Heart left ventricle (tissue), 16 donors: ENCODE measurements around the gene CMAS. TPM values are rescaled to one million over a fixed set of nuclear protein-coding genes. Genes with fewer than 3 reads are reported as not detected.

Experiments used
- ATAC-seq, 4 donors: fragments of 200-7000 bp; cut with Tn5 transposase; one replicate each; pipeline ENCODE4 v1.9.1; 2020 to 2022; ENCODE audit warnings: moderate library complexity in 4 of 4, mild to moderate bottlenecking in 3 of 4, moderate number of reproducible peaks in 1 of 4
- DNase-seq, 5 donors: peaks; one replicate each; pipeline ENCODE4 v3.0.0-alpha.2; 2020
- H3K27ac ChIP-seq, 12 donors: fragments of 200-600 bp; sonication (generic) in 4 of 12; one replicate each; pipeline versions ENCODE4 v1.5.0 to v1.8.0; 2016 to 2022; ENCODE audit warnings: mild to moderate bottlenecking in 2 of 12
- H3K27me3 ChIP-seq, 9 donors: fragments of 200-600 bp; sonication (generic) in 2 of 9; one replicate each; pipeline versions ENCODE4 v1.5.1 to v1.8.0; 2016 to 2022; ENCODE audit warnings: mild to moderate bottlenecking in 3 of 9
- H3K36me3 ChIP-seq, 9 donors: fragments of 200-600 bp; sonication (generic) in 2 of 9; one replicate each; pipeline versions ENCODE4 v1.5.0 to v1.8.0; 2018 to 2022; ENCODE audit warnings: mild to moderate bottlenecking in 2 of 9
- H3K4me1 ChIP-seq, 12 donors: fragments of 200-600 bp; sonication (generic) in 4 of 12; one replicate each; pipeline versions ENCODE4 v1.5.0 to v1.8.0; 2016 to 2022; ENCODE audit warnings: mild to moderate bottlenecking in 3 of 12
- H3K4me3 ChIP-seq, 12 donors: fragments of 200-600 bp; sonication (generic) in 4 of 12; one replicate each; pipeline versions ENCODE4 v1.5.0 to v1.8.0; 2017 to 2022; ENCODE audit warnings: mild to moderate bottlenecking in 9 of 12, moderate library complexity in 4 of 12
- H3K9me3 ChIP-seq, 12 donors: fragments of 200-600 bp; sonication (generic) in 4 of 12; one replicate each; pipeline versions ENCODE4 v1.5.0 to v1.8.0; 2016 to 2022; ENCODE audit warnings: mild to moderate bottlenecking in 1 of 12
- CTCF ChIP-seq, 12 donors: fragments of 200-600 bp; sonication (generic) in 4 of 12; IDR thresholded peaks; one replicate each; pipeline versions ENCODE4 v1.5.0 to v1.8.0; 2018 to 2022; ENCODE audit warnings: antibody characterized with exemption in 12 of 12, mild to moderate bottlenecking in 5 of 12
- POLR2A ChIP-seq, 2 donors: fragments of 450-650 bp; IDR thresholded peaks; one replicate each; pipeline ENCODE4 v1.6.1; 2017; ENCODE audit warnings: antibody characterized with exemption in 2 of 2, mild to moderate bottlenecking in 2 of 2, moderate library complexity in 2 of 2
- WGBS, 4 donors: extraction: QIAGEN DNeasy Blood & Tissue Kit in 2 of 4; methylation state at CpG; one replicate each; pipeline versions ENCODE4 v1.1.5 to v1.1.7; 2013 to 2018; 5-methylcytosine and 5-hydroxymethylcytosine counted together
- intact Hi-C, 10 donors: fragments of 100-400 bp; cut with DNase I; formaldehyde crosslinking; loops; one replicate each; pipeline versions ENCODE4 v1.11.1 to v1.14.2; 2022
- polyA plus RNA-seq, 2 donors: library from polyadenylated mRNA; stranded (reverse); fragments of 200-250 nt; gene quantifications; one replicate each; pipeline ENCODE4 v1.2.3, GENCODE V29; 2013
- total RNA-seq, 9 donors: library from RNA; depleted of rRNA in 2 of 9; stranded (reverse); fragments of >200 nt in 2 of 9; fragmentation: NEBNext Ultra II Directional in 3 of 9; extraction: Animal tissue kit (Norgen Biotek cat#: 25700) in 3 of 9; gene quantifications; one replicate each; pipeline versions ENCODE4 v1.1.0 to v1.2.4, GENCODE V29; 2016 to 2023
- donor health status: ischemic (EF 13 %, LVEDD 7.1; RV severe dilation, severe dysfunction).
- donor health status: healthy with polysubstance abuse.
- donor health status: DM: no; HTN: yes; CAD: no.
- donor health status: DM: no; HTN: no; CAD: no.
- donor health status: ischemic (EF 25% LVEDD 6.9; RV normal size, moderate dysfunction).
- donor health status: ischemic (EF 25% LVEDD 5.7; RV mildly dilated, moderate dysfunction).
- donor health status: healthy.
- donor health status: DM: yes; HTN: yes; CAD: no.
- donor health status: ischemic (EF 35%, LVEDD 5.7; RV mildly dilated, moderate dysfunction).
- donor health status: nonischemic (EF 11% LVEDD 7.7; RV severe dilation, severe dysfunction).
- donor health status: DM: yes; HTN: yes; CAD: no.
- donor health status: PGD.
- donor health status: ischemic (EF 29% LVEDD 5.4; RV normal size, mild dysfunction).
- donor health status: nonischemic (EF 23%, LVEDD 6.1; RV moderate dilation, normal function).

CMAS gene
- total and polyA plus RNA-seq, 11 donors = 21.5 to 55.8 (median 34.6) TPM

DNA sequence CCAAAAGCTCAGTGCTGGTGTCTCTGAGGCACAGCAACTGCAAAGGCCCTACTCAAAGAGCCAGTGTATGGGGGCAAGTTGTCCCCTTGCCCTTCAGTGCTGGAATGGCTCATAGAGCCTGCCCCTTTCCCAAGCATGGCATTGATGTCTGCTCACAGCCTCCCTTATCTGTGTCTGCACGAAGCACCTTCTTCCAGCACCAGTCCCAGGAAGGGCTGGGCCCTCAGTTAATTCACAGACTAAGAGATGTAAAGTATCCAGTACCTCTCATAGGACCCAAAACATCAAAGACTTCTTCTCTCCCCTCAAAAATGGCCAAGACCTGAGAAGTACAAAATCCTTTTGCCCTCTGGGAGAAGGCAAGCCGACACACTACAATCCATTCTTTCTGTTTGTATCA, 1.6 kb upstream of the CMAS start:
- Histone ChIP-seq H3K9me3 (no peaks in the 10 kb centered on the region), H3K4me3 (no peak overlapping the region), H3K36me3 (peaks cover 0 to 8% (median 0%) of the 10 kb centered on the region in 9 donors), H3K27ac (no peak overlapping the region), H3K4me1 (peaks cover 0 to 21% (median 10%) of the 10 kb centered on the region in 12 donors), H3K27me3 (no peaks in the 10 kb centered on the region)
- WGBS, 4 donors = 45 to 49% (median 46%) methylated on average over 2 of the region's 2 CpGs
- ATAC-seq = no peak
- no peak for TF ChIP-seq CTCF (IDR thresholded peaks at IDR 0.05)
- TF ChIP-seq POLR2A (IDR thresholded peaks at IDR 0.05) = no peak
- intact Hi-C loops = no loop called here
- no peak for DNase-seq

DNA sequence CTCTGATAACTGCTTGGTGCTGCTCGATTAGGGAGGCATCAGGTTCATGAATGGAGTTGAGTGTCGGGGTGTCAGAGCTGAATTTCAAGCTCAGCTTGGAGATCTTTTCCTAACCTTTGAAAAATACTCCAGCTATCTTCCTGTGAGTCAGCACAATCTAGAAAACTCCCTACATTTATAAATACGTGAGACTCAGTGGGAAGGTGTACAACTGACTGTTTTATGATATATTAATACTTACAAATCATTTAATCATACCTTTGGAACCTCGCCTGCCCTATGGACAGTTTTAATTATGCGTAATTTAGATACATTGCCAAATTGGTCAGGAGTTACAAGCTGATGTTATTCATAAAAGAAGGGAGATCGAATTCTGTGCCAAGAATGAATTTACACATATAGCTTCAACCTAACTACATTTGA, 961 bp downstream of the CMAS start:
- DNase-seq = no peak

DNA sequence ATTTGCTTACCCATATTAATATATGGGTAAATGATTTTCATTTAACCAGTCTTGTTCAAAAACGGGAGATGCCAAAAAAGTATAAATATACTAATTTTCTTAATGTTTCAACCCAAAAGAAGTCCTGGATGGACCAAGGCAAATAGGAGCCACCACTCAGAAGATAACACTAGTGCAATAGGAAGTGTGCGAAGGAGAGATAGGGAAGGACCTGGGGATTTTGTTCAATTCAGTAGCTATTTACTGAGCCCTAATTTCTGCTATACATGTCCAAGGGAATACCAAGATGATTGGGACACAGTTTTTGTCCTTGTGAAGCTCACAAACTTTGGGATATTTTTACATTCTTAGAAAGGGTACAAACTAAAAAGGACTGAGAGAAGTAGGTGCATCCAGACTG, 1.5 kb downstream of the CMAS start:
- Histone ChIP-seq H3K36me3 (peaks cover 0 to 10% (median 0%) of the 10 kb centered on the region in 9 donors), H3K9me3 (no peaks in the 10 kb centered on the region), H3K4me1 (peaks cover 0 to 21% (median 11%) of the 10 kb centered on the region in 12 donors), H3K27me3 (no peaks in the 10 kb centered on the region), H3K4me3 (peak overlapping the region in 5 of 12 donors; percentile 92 to 100 (median 95)), H3K27ac (no peak overlapping the region)
- intact Hi-C loops = no loop called here
- no peak for ATAC-seq
- DNase-seq = no peak
- TF ChIP-seq POLR2A (IDR thresholded peaks at IDR 0.05) = no peak
- no peak for TF ChIP-seq CTCF (IDR thresholded peaks at IDR 0.05)
- WGBS, 4 donors = 73 to 86% (median 81%) methylated on average over 2 of the region's 2 CpGs

More for the DNA sequence above, 961 bp downstream of the CMAS start:
- WGBS, 4 donors = 23 to 31% (median 28%) methylated on average over 6 of the region's 6 CpGs
- no peaks in the 10 kb centered on the region for H3K9me3 ChIP-seq
- peaks cover 0 to 21% (median 11%) of the 10 kb centered on the region in 12 donors for H3K4me1 ChIP-seq
- intact Hi-C loops = no loop called here
- no peaks in the 10 kb centered on the region for H3K27me3 ChIP-seq
- peak overlapping the region; percentile 77 to 100 (median 94) for H3K4me3 ChIP-seq
- TF ChIP-seq CTCF (IDR thresholded peaks at IDR 0.05) = no peak
- TF ChIP-seq POLR2A (IDR thresholded peaks at IDR 0.05) = no peak
- peaks cover 0 to 10% (median 0%) of the 10 kb centered on the region in 9 donors for H3K36me3 ChIP-seq
- no peak for ATAC-seq
- H3K27ac ChIP-seq = peak overlapping the region in 11 of 12 donors; percentile 54 to 99 (median 92)

GRCh38 chr12:22048351-22049041, 2.5 kb downstream of the CMAS start:
- TF ChIP-seq CTCF (IDR thresholded peaks at IDR 0.05) (no peak), POLR2A (IDR thresholded peaks at IDR 0.05) (no peak)
- DNase-seq = no peak

More at GRCh38 chr12:22048351-22049041, 2.5 kb downstream of the CMAS start:
- no peak for ATAC-seq
- Histone ChIP-seq H3K4me1 (peaks cover 0 to 21% (median 11%) of the 10 kb centered on the region in 12 donors), H3K27ac (no peak overlapping the region), H3K9me3 (no peaks in the 10 kb centered on the region), H3K36me3 (peaks cover 0 to 10% (median 0%) of the 10 kb centered on the region in 9 donors), H3K27me3 (no peaks in the 10 kb centered on the region), H3K4me3 (peak overlapping the region in 1 of 12 donors; percentile 92)
- 56 to 67% (median 59%) methylated on average over 4 of the region's 4 CpGs for WGBS, 4 donors
- intact Hi-C loops = no loop called here
